Measurements from ENCODE around the gene EDEM3. TPM values are rescaled to one million over a fixed set of nuclear protein-coding genes. Genes with fewer than 3 reads are reported as not detected.

EDEM3 gene
- total and polyA plus RNA-seq, 12 donors = 7.8 to 26.8 (median 17.8) TPM

- DNase-seq (no peak), ATAC-seq (no peak)
- no peak for TF ChIP-seq CTCF (IDR thresholded peaks at IDR 0.05)
- Histone ChIP-seq H3K9me3 (no peaks in the 10 kb centered on the region), H3K27ac (no peak overlapping the region), H3K4me3 (no peak overlapping the region), H3K27me3 (no peaks in the 10 kb centered on the region), H3K4me1 (no peaks in the 10 kb centered on the region), H3K36me3 (no peaks in the 10 kb centered on the region)
- intact Hi-C loops (cut with DNase I) = no loop called here
Measured at GRCh38 chr1:184775329-184775728, 20.7 kb upstream of the EDEM3 start.

- no peak overlapping the region for H3K27ac ChIP-seq
- no peaks in the 10 kb centered on the region for H3K27me3 ChIP-seq
- no peaks in the 10 kb centered on the region for H3K36me3 ChIP-seq
- no peaks in the 10 kb centered on the region for H3K9me3 ChIP-seq
- intact Hi-C loops (cut with DNase I) = no loop called here
- ATAC-seq (peak in 1 of 8 donors; percentile 50), DNase-seq (no peak)
- H3K4me1 ChIP-seq = no peaks in the 10 kb centered on the region
- no peak overlapping the region for H3K4me3 ChIP-seq
- 55 to 59% methylated on average over 4 of the region's 4 CpGs for WGBS, 2 donors
- no peak for TF ChIP-seq CTCF (IDR thresholded peaks at IDR 0.05)
Measured at GRCh38 chr1:184773762-184774320, 19.2 kb upstream of the EDEM3 start.

DNA sequence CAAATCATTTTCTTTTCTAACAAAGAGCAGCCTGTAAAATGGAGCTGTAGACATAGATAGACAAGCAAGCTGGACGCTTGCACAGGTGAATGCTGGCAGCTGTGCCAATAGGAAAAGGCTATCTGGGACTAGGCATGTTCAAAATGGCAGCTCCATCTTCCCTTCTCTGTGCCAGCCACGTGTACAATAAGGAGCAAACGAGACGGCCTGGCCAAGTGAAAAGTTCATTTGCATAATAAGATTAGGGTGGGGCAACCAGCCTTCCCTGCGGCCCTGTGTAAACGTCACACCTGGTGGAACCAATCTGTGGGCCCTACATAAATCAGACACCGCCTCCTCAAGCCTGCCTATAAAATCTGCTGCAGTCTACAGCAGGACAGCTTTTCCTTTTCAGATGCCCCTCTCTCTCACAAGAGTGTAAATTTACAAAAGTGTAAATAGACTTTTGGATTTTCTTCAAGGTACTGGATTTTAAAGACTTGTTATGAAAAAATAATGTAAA, 16.6 kb upstream of the EDEM3 start:
- H3K4me3 ChIP-seq = no peak overlapping the region
- no peak overlapping the region for H3K27ac ChIP-seq
- ATAC-seq (no peak), DNase-seq (no peak)
- 77 to 78% methylated on average over 7 of the region's 7 CpGs for WGBS, 2 donors
- no peaks in the 10 kb centered on the region for H3K27me3 ChIP-seq
- TF ChIP-seq CTCF (IDR thresholded peaks at IDR 0.05) = no peak
- no peaks in the 10 kb centered on the region for H3K9me3 ChIP-seq
- intact Hi-C loops (cut with DNase I) = no loop called here
- no peaks in the 10 kb centered on the region for H3K36me3 ChIP-seq
- H3K4me1 ChIP-seq = no peaks in the 10 kb centered on the region

DNA sequence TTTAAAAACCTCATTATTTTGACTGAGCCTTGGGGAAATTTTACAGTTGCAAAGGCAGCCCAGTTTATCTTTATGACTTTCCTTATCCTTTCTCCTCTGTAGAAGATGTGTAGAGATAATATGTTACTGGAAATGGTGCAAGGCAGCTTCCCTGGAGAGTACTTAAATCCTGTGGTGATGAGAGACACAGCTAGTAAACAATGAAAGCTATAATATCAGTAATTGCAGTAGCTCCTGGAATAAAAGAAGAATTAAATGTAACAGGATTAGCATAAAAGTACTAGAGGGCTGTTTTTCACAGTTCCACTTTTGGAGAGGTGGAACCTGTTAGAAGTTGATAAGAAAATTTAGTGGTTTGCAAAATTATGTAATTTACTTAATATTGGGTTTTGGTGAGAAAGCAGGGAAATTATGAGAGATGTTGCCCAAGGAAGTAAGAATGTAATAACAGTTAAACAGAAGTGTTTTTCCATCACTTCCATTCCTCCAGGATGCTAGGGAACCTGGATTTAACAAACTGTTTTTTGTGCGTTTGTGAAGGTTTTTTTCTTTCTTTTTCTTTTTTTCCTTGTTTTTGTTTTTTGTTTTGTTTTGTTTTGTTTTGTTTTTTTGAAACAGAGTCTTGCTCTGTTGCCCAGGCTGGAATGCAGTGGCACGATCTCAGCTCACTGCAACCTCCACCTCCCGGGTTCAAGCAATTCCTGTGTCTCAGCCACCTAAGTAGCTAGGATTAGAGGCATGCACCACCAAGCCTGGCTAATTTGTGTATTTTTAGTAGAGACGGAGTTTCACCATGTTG, 15.7 kb upstream of the EDEM3 start:
- 86 to 93% methylated on average over 4 of the region's 4 CpGs for WGBS, 2 donors
- Histone ChIP-seq H3K27me3 (no peaks in the 10 kb centered on the region), H3K9me3 (no peaks in the 10 kb centered on the region), H3K36me3 (no peaks in the 10 kb centered on the region), H3K4me1 (no peaks in the 10 kb centered on the region), H3K27ac (no peak overlapping the region), H3K4me3 (no peak overlapping the region)
- no peak for DNase-seq
- intact Hi-C loops (cut with DNase I) = no loop called here
- no peak for ATAC-seq
- TF ChIP-seq CTCF (IDR thresholded peaks at IDR 0.05) = no peak
